CD14-positive monocyte (primary cell): ENCODE measurements around the gene ATG10. TPM values are rescaled to one million over a fixed set of nuclear protein-coding genes. Genes with fewer than 3 reads are reported as not detected.
"Not testable (repeated sequence)": the region's sequence is repeated elsewhere in the genome, so short reads cannot be mapped to it uniquely, and the experiment has no call there.

Experiments used
- DNase-seq, 3 donors: peaks; one replicate each; pipeline ENCODE4 v3.0.0-alpha.2; 2011 to 2022
- H2AFZ ChIP-seq: 2 replicates; pipeline ENCODE4 v1.6.0; 2012; ENCODE audit warnings: mild to moderate bottlenecking, low read depth, low read length, inconsistent platforms; ENCODE audit not compliant: insufficient read depth, poor library complexity, severe bottlenecking
- H3K27ac ChIP-seq, 2 donors: 1 replicate in 1 of 2; 2 replicates in 1 of 2; pipeline ENCODE4 v1.5.1; 2012 to 2013; ENCODE audit warnings: low read length in 2 of 2, control low read depth in 1 of 2, inconsistent platforms in 1 of 2, low read depth in 1 of 2, mild to moderate bottlenecking in 1 of 2
- H3K27me3 ChIP-seq, 2 donors: one replicate each; pipeline versions ENCODE4 v1.6.0 to v1.6.1; 2011 to 2013; ENCODE audit warnings: low read length in 2 of 2; ENCODE audit not compliant: control insufficient read depth in 2 of 2, insufficient read depth in 2 of 2
- H3K36me3 ChIP-seq, 2 donors: replicated peaks in 1 of 2; 1 replicate in 1 of 2; 2 replicates in 1 of 2; pipeline versions ENCODE4 v1.5.1 to v1.6.1; 2012 to 2013; ENCODE audit warnings: low read length in 2 of 2, control low read depth in 1 of 2, inconsistent platforms in 1 of 2, mild to moderate bottlenecking in 1 of 2; ENCODE audit not compliant: insufficient read depth in 2 of 2, control insufficient read depth in 1 of 2
- H3K4me1 ChIP-seq, 2 donors: 1 replicate in 1 of 2; 2 replicates in 1 of 2; pipeline versions ENCODE4 v1.5.1 to v1.6.1; 2012 to 2013; ENCODE audit warnings: low read length in 2 of 2, control low read depth in 1 of 2, inconsistent platforms in 1 of 2, mild to moderate bottlenecking in 1 of 2, moderate library complexity in 1 of 2; ENCODE audit not compliant: insufficient read depth in 2 of 2, control insufficient read depth in 1 of 2
- H3K4me2 ChIP-seq: replicated peaks from 2 replicates; pipeline ENCODE3; 2012; ENCODE audit warnings: low read length, moderate library complexity, mild to moderate bottlenecking; ENCODE audit not compliant: poor library complexity, severe bottlenecking; ENCODE audit errors: extremely low read depth
- H3K4me3 ChIP-seq, 3 experiments: fragments of 200-600 bp in 1 of 3; sonication (generic) in 1 of 3; replicated peaks in 1 of 3; 1 replicate in 2 of 3; 2 replicates in 1 of 3; pipeline ENCODE4 v1.5.1; 2011 to 2013; ENCODE audit warnings: low read length in 3 of 3, mild to moderate bottlenecking in 3 of 3, control low read depth in 2 of 3, low read depth in 2 of 3, inconsistent platforms in 1 of 3, moderate library complexity in 1 of 3
- H3K79me2 ChIP-seq: 2 replicates; pipeline ENCODE4 v1.6.0; 2012; ENCODE audit warnings: mild to moderate bottlenecking, control low read depth, inconsistent platforms, low read length, moderate library complexity; ENCODE audit not compliant: insufficient read depth
- H3K9ac ChIP-seq: 2 replicates; pipeline ENCODE4 v1.6.0; 2017; ENCODE audit warnings: low read length, mild to moderate bottlenecking; ENCODE audit not compliant: insufficient read depth, poor library complexity, severe bottlenecking
- H3K9me3 ChIP-seq, 2 donors: replicated peaks in 1 of 2; 1 replicate in 1 of 2; 2 replicates in 1 of 2; pipeline versions ENCODE4 v1.5.1 to v1.6.1; 2012 to 2013; ENCODE audit warnings: low read length in 2 of 2, control low read depth in 1 of 2; ENCODE audit not compliant: control insufficient read depth in 1 of 2, insufficient read depth in 1 of 2
- H4K20me1 ChIP-seq: 2 replicates; pipeline ENCODE4 v1.6.0; 2012; ENCODE audit warnings: mild to moderate bottlenecking, low read length, control low read depth, moderate library complexity; ENCODE audit not compliant: insufficient read depth
- H3K27ac Mint-ChIP-seq, 7 donors: one replicate each; pipeline ENCODE4 v1.8.0; 2020; ENCODE audit warnings: mild to moderate bottlenecking in 7 of 7, mixed read lengths in 7 of 7, moderate library complexity in 6 of 7, inconsistent platforms in 2 of 7
- H3K27me3 Mint-ChIP-seq, 3 donors: one replicate each; pipeline ENCODE4 v1.8.0; 2021 to 2022; ENCODE audit warnings: low read depth in 3 of 3, mild to moderate bottlenecking in 3 of 3, mixed read lengths in 3 of 3, moderate library complexity in 3 of 3, inconsistent platforms in 1 of 3
- H3K36me3 Mint-ChIP-seq, 2 donors: one replicate each; pipeline ENCODE4 v1.8.0; 2020; ENCODE audit warnings: mixed read lengths in 2 of 2, inconsistent platforms in 1 of 2, mild to moderate bottlenecking in 1 of 2
- H3K4me1 Mint-ChIP-seq: one replicate; pipeline ENCODE4 v1.8.0; 2020; ENCODE audit warnings: mild to moderate bottlenecking, mixed read lengths
- H3K4me3 Mint-ChIP-seq, 2 donors: one replicate each; pipeline ENCODE4 v1.8.0; 2020; ENCODE audit warnings: mild to moderate bottlenecking in 2 of 2, mixed read lengths in 2 of 2, moderate library complexity in 1 of 2
- H3K9me3 Mint-ChIP-seq, 7 donors: one replicate each; pipeline ENCODE4 v1.8.0; 2020 to 2022; ENCODE audit warnings: mixed read lengths in 7 of 7, mild to moderate bottlenecking in 6 of 7, moderate library complexity in 6 of 7, inconsistent platforms in 2 of 7
- CTCF ChIP-seq: fragments of 200-600 bp; IDR thresholded peaks from one replicate; pipeline ENCODE4 v1.8.0; 2022; ENCODE audit warnings: antibody characterized with exemption, mild to moderate bottlenecking
- WGBS: methylation state at CpG from one replicate; pipeline ENCODE4 v1.1.5; 2013; ENCODE audit warnings: missing lambda C conversion rate; ENCODE audit not compliant: insufficient coverage; 5-methylcytosine and 5-hydroxymethylcytosine counted together
- intact Hi-C, 2 donors: fragments of 100-400 bp; cut with micrococcal nuclease; formaldehyde crosslinking; loops; one replicate each; pipeline versions ENCODE4 v1.15.0 to v1.15.1; 2023
- polyA plus RNA-seq, 3 donors: library from polyadenylated mRNA; depleted of rRNA in 1 of 3; unstranded in 2 of 3; stranded (reverse) in 1 of 3; fragments of 300-500 nt in 2 of 3; fragments of >200 nt in 1 of 3; fragmentation: Illumina TruSeq in 2 of 3; gene quantifications; 1 replicate in 2 of 3; 2 replicates in 1 of 3; pipeline ENCODE4 v1.2.3, GENCODE V29; 2012 to 2021

Gene ATG10
- polyA plus RNA-seq, 3 donors = 2.1 to 7.9 (median 5.6) TPM

DNA sequence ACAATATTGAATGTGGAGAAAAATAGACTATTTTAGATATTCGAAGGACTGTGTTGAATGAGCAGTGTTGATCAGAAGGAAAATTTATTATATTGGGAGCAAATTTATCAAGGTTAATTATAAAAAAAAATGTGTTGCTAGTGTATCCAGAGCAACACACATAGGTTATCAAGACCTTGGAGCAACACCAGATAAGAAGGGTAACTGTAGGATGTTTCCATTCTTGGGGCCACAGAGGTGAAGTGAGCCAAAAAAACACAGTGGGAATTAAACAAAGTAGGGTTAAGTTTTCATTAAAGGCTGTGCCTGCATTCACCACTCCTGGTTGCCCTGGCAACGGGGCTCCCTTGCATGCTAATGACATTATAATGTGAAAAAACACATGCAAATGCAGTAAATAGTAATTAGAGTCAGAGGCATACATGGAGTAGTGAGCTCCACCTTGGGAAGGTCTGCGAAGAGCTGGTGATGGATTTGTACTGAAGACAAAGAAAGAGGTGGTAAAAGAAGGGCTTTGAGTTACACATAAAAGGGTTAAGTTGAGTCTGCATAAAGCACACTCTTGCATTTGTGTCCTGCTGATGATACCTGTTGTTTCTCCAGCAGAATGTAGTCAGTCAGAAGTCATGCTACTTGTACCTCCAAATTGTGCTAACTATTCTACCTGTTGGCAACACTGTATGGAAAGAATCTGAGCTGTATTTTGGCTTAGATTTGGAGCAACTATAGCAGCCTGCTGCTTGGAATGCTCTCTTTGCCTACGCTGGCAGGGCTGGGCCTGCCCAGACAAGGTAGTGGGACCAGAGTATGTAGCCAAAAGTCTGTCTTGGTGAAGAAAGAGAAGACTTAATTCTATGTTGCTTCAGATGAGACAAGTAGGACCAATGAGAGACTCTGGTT, 59.6 kb downstream of the ATG10 start:
- H3K9me3 ChIP-seq = peaks cover 0 to 4% of the 10 kb centered on the region in 2 donors
- no peak overlapping the region for H3K27ac Mint-ChIP-seq
- H3K27me3 Mint-ChIP-seq = peaks cover 0 to 1% (median 0%) of the 10 kb centered on the region in 3 donors
- no peak for DNase-seq
- H3K4me2 ChIP-seq = no peak overlapping the region
- H3K4me1 Mint-ChIP-seq = no peaks in the 10 kb centered on the region
- H3K27ac ChIP-seq = no peak overlapping the region
- no peak overlapping the region for H2AFZ ChIP-seq
- H3K4me1 ChIP-seq = no peaks in the 10 kb centered on the region
- TF ChIP-seq CTCF = no peak
- intact Hi-C loops = no loop called here
- H3K9ac ChIP-seq = no peak overlapping the region
- 94% methylated on average over 4 of the region's 4 CpGs for WGBS
- no peak overlapping the region for H3K4me3 ChIP-seq
- H3K79me2 ChIP-seq = no peaks in the 10 kb centered on the region
- peaks cover 0 to 8% (median 4%) of the 10 kb centered on the region in 7 donors for H3K9me3 Mint-ChIP-seq
- H3K27me3 ChIP-seq = no peaks in the 10 kb centered on the region
- H3K36me3 Mint-ChIP-seq = no peaks in the 10 kb centered on the region
- no peaks in the 10 kb centered on the region for H4K20me1 ChIP-seq
- no peaks in the 10 kb centered on the region for H3K36me3 ChIP-seq
- no peak overlapping the region for H3K4me3 Mint-ChIP-seq

DNA sequence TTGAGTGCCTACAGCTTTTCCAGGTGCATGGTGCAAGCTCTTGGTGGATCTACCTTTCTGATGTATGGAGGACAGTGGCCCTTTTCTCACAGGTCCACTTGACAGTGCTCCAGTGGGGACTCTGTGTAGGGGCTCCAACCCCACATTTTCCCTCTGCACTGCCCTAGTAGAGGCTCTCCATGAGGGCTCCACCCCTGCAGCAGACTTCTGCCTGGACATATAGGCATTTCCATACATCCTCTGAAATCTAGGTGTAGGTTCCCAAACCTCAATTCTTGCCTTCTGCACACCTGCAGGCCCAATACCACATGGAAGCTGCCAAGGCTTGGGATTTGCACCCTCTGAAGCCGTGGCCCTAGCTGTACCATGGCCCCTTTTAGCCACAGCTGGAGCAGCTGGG, 71.1 kb downstream of the ATG10 start:
- H2AFZ ChIP-seq, H3K4me3 ChIP-seq, H4K20me1 ChIP-seq, H3K4me3 Mint-ChIP-seq, H3K27ac Mint-ChIP-seq, H3K27me3 Mint-ChIP-seq, H3K27me3 ChIP-seq, H3K79me2 ChIP-seq, H3K27ac ChIP-seq, H3K36me3 ChIP-seq, H3K36me3 Mint-ChIP-seq, intact Hi-C loops, H3K4me2 ChIP-seq, DNase-seq, H3K9ac ChIP-seq: not testable (repeated sequence)
- WGBS = 100% methylated on average over 1 of the region's 1 CpG
- H3K4me1 ChIP-seq = peaks cover 3 to 11% of the 10 kb centered on the region in 2 donors
- Mint-ChIP-seq H3K9me3 (peaks cover 8 to 23% (median 17%) of the 10 kb centered on the region in 7 donors), H3K4me1 (peaks cover 11% of the 10 kb centered on the region)
- H3K9me3 ChIP-seq = peaks cover 16 to 18% of the 10 kb centered on the region in 2 donors
